ENCODE data around the gene RTKN. TPM values are rescaled to one million over a fixed set of nuclear protein-coding genes. Genes with fewer than 3 reads are reported as not detected.

RTKN gene
- total RNA-seq, 6 experiments from 2014 or later: 12.7 to 14.8 (median 13.6) TPM

DNA sequence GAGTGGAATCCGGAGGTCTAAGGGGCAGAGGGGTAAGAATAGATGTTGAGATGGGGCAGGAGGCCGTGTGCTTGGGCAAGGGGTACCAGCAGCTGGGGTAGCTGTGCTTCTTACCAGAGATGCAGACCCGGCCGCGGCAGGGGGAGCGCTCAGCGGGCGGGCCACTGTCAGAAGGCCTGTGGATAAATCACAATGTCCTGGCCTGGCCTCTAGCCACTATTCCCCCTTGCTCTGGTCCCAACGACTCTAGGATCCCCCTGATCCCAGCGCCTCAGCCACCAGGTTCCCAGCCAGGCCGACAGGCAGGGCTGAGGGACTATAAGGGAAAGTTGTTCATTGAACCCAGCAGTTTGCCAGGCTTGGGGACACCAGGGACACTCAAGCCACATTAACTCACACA lies 11.2 kb downstream of the RTKN start:
- no peaks in the 10 kb centered on the region; the same call in 1 of the 2 replicates for H3K27me3 Mint-ChIP-seq (ENCODE audit: insufficient read depth)
- H3K4me3 Mint-ChIP-seq: no peak overlapping the region
- H3K9me3 Mint-ChIP-seq: no peaks in the 10 kb centered on the region
- no peak for DNase-seq
- TF ChIP-seq, protein P1, sequence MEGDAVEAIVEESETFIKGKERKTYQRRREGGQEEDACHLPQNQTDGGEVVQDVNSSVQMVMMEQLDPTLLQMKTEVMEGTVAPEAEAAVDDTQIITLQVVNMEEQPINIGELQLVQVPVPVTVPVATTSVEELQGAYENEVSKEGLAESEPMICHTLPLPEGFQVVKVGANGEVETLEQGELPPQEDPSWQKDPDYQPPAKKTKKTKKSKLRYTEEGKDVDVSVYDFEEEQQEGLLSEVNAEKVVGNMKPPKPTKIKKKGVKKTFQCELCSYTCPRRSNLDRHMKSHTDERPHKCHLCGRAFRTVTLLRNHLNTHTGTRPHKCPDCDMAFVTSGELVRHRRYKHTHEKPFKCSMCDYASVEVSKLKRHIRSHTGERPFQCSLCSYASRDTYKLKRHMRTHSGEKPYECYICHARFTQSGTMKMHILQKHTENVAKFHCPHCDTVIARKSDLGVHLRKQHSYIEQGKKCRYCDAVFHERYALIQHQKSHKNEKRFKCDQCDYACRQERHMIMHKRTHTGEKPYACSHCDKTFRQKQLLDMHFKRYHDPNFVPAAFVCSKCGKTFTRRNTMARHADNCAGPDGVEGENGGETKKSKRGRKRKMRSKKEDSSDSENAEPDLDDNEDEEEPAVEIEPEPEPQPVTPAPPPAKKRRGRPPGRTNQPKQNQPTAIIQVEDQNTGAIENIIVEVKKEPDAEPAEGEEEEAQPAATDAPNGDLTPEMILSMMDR (IDR thresholded peaks at IDR 0.05): no peak
- H3K36me3 Mint-ChIP-seq (ENCODE audit: low read depth): peaks cover 10% of the 10 kb centered on the region
- H3K4me1 Mint-ChIP-seq (ENCODE audit: low read depth): peaks cover 11% of the 10 kb centered on the region; the same call in 1 of the 2 replicates
- no peak overlapping the region for H3K27ac Mint-ChIP-seq

DNA sequence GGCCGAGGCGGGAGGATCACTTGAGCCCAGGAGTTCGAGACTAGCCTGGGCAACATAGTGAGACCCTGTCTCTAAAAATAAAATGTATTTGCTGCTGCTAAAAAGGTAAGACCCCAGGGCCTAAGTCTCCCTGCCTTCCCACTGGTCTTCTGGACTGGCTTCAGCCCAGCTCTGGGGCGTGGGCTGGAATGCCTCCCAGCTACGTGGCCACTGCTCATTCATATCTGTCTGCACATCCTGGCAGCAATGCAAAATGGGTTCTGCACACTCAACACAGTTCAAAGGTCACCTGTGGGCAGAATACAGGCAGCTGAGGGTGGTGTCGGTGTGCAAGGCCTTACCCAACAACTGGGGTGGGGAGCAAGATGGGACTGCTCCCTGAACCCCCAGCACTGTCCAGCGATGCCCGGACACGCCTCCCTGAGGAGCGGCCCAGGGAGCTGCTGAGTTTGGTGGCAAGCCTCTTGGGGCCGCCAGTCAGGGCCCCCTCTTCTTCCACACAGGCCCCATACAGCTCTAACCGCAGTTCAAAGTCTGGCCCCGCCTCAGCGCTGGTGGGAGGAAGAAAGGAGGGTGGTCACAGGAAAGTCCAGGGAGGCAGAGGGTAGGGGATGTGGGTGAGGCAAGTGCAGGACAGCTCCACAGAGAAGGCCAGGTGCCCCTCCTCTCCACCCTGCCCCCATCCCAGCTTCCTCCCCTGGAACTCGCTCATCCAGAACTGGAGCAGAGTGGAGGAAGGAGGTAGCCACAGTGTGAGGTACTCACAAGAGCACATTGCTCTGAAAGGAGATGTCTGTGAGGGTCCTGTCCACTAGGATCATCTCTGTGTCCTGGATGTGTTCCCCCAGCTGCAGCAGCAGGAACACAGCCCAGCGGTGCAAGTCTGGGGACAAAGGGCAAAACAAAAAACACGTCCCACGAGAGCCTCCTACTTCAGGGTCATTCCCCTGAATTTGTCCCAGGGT lies 12.0 kb downstream of the RTKN start:
- H3K36me3 Mint-ChIP-seq (ENCODE audit: low read depth): peaks cover 14% of the 10 kb centered on the region

DNA sequence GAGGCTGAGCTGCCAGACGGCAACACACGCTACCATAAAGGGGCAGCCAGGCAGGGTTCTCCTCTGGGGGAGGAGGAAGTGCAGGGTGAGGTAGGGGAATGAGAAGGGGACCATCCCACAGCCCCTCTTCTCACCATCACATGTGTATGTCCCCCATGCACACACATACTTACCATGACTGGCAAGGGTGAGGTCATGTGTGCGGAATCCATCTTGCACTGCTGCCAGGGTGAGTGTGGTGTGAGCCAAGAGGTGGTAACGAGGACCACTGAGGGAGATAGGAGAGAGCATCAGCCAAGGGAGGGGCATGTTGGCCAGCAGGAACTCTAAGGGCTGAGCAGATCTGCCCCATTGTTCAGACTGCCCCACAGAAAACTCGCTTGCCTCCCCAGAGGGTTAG lies 13.1 kb downstream of the RTKN start:
- TF ChIP-seq, protein P1 (IDR thresholded peaks at IDR 0.05): no peak
- H3K36me3 Mint-ChIP-seq (ENCODE audit: low read depth): peaks cover 19% of the 10 kb centered on the region
- H3K27ac Mint-ChIP-seq: 0 out of 2 replicates have a peak overlapping the region, but pooled peaks have one; percentile 10
- no peak overlapping the region for H3K4me3 Mint-ChIP-seq
- no peaks in the 10 kb centered on the region for H3K9me3 Mint-ChIP-seq
- H3K4me1 Mint-ChIP-seq (ENCODE audit: low read depth): peaks cover 21% of the 10 kb centered on the region
- H3K27me3 Mint-ChIP-seq (ENCODE audit: insufficient read depth): no peaks in the 10 kb centered on the region; the same call in 1 of the 2 replicates
- DNase-seq: no peak

More for the DNA sequence above, 12.0 kb downstream of the RTKN start:
- Mint-ChIP-seq H3K4me3 (no peak overlapping the region), H3K27me3 (ENCODE audit: insufficient read depth) (no peaks in the 10 kb centered on the region; the same call in 1 of the 2 replicates), H3K27ac (no peak overlapping the region), H3K4me1 (ENCODE audit: low read depth) (peaks cover 16% of the 10 kb centered on the region), H3K9me3 (no peaks in the 10 kb centered on the region)
- DNase-seq: no peak
- TF ChIP-seq, protein P1 (IDR thresholded peaks at IDR 0.05): no peak

DNA sequence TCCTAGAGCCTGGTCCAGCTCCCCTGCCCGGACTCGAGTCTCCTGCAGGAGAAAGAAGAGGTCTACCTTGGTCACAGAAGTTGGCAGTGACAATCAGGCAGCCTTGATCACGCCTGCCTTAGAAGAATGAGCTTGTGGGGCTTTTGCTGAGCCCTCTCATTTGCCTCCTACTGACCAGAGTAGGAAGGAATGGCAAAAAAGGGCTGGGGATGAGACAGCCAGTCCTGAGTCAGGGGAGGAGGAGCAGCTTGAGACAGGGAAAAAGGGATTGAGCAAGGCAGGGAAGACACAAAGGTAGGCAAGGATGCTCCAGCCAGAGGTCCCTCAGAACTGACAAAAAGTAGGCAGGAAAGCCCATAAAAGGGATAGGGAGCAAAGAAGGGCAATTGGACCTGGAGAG lies 14.2 kb downstream of the RTKN start:
- Mint-ChIP-seq H3K36me3 (ENCODE audit: low read depth) (peaks cover 19% of the 10 kb centered on the region), H3K9me3 (no peaks in the 10 kb centered on the region), H3K27me3 (ENCODE audit: insufficient read depth) (no peaks in the 10 kb centered on the region; the same call in 1 of the 2 replicates), H3K4me3 (no peak overlapping the region), H3K4me1 (ENCODE audit: low read depth) (peaks cover 32% of the 10 kb centered on the region), H3K27ac (peak overlapping the region; percentile 35)
- peak; percentile 36 for DNase-seq
- TF ChIP-seq, protein P1 (IDR thresholded peaks at IDR 0.05): peak; percentile 23

DNA sequence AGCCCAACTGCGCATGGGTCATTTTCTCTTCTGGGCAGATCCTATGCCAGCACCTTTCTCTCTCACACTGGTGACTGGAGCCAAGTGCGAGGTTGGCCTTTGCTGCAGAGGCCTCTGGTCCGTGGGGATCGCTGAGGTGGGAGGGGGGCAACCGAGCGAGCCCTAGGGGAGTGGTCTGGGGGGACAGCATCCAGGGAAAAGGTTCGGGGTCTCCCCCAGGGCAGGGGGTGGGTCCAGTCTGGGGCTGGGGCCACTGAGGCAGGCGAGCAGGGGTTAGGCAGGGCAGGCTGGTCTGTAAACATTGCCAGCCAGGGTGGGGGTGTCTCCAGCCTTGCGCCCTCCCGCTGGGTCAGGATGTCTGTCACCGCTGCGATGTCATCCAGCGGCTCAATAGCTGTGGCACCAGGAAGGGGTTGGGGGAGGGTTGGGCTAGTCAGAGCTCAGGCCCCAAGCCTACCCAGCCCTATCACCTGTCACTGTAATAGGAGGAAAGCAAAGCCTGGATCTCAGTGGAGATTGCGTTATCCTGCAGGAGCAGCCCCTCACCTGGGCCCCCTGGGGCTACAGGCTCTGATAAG lies 15.5 kb downstream of the RTKN start:
- Mint-ChIP-seq H3K4me3 (no peak overlapping the region), H3K4me1 (ENCODE audit: low read depth) (peaks cover 40% of the 10 kb centered on the region), H3K36me3 (ENCODE audit: low read depth) (peaks cover 19% of the 10 kb centered on the region)

More for the DNA sequence above, 15.5 kb downstream of the RTKN start:
- no peaks in the 10 kb centered on the region; the same call in 1 of the 2 replicates for H3K27me3 Mint-ChIP-seq (ENCODE audit: insufficient read depth)
- H3K9me3 Mint-ChIP-seq: no peaks in the 10 kb centered on the region
- TF ChIP-seq, protein P1 (IDR thresholded peaks at IDR 0.05): no peak
- DNase-seq: no peak
- H3K27ac Mint-ChIP-seq: no peak overlapping the region
